ENCODE measurements around the gene PALD1.

- TF ChIP-seq TAF1 (IDR thresholded peaks at IDR 0.05; ENCODE audit: low read depth): no peak
- TF ChIP-seq NFIC (IDR thresholded peaks at IDR 0.05): no peak
- TF ChIP-seq TEAD4 (IDR thresholded peaks at IDR 0.05): no peak
- TF ChIP-seq EP300 (IDR thresholded peaks at IDR 0.05; ENCODE audit: borderline replicate concordance): no peak
- no peak for TF ChIP-seq RAD21 (IDR thresholded peaks at IDR 0.05; ENCODE audit: low read depth)
- no peak for TF ChIP-seq YY1 (IDR thresholded peaks at IDR 0.05; ENCODE audit: low read depth)
- no peak for TF ChIP-seq FOXM1 (IDR thresholded peaks at IDR 0.05; ENCODE audit: borderline replicate concordance, low read depth)
- TF ChIP-seq REST (IDR thresholded peaks at IDR 0.05; ENCODE audit: low read depth): no peak
- no peak for TF ChIP-seq TCF12 (IDR thresholded peaks at IDR 0.05; ENCODE audit: low read depth)
- TF ChIP-seq EGR1 (IDR thresholded peaks at IDR 0.05): no peak
- TF ChIP-seq MAX (IDR thresholded peaks at IDR 0.05): no peak
Measured at GRCh38 chr10:70479626-70480238, 1.2 kb downstream of the PALD1 start.

Data from Ishikawa (cell line).